H1 (cell line): ENCODE results near the gene STYK1. TPM values are rescaled to one million over a fixed set of nuclear protein-coding genes. Genes with fewer than 3 reads are reported as not detected.

Experiments
- CTCF ChIA-PET: fragments of 300-600 bp; sonication (Branson Sonifier 250); formaldehyde crosslinking; loops from one replicate; lab custom pipeline; 2021; ENCODE audit not compliant: partially characterized antibody; lab: Charles Lee
- POLR2A ChIA-PET: fragments of 300-600 bp; sonication (Branson Sonifier 250); formaldehyde crosslinking; loops from one replicate; lab custom pipeline; 2021; ENCODE audit warnings: inconsistent platforms; ENCODE audit not compliant: partially characterized antibody; lab: Charles Lee
- DNase-seq, 2 experiments: peaks; one replicate each; pipeline versions ENCODE4 v3.0.0 to v3.0.0-alpha.2; 2010 to 2022; ENCODE audit warnings: low spot score in 2 of 2, low read depth in 1 of 2, mixed read lengths in 1 of 2
- FAIRE-seq: peaks from 2 replicates; lab custom pipeline; 2011; peaks lifted over from hg19 to GRCh38; lab: Jason Lieb, UNC
- H2AFZ ChIP-seq: 2 replicates; pipeline ENCODE4 v1.8.1; 2012; ENCODE audit warnings: low read length, inconsistent platforms
- H2AK5ac ChIP-seq: 2 replicates; pipeline ENCODE4 v1.6.1; 2013; ENCODE audit warnings: low read depth, low read length
- H2BK120ac ChIP-seq: replicated peaks from 2 replicates; pipeline ENCODE3; 2013; ENCODE audit warnings: low read depth, low read length, inconsistent platforms
- H2BK12ac ChIP-seq: 2 replicates; pipeline ENCODE4 v1.6.1; 2013; ENCODE audit warnings: low read depth, low read length
- H2BK15ac ChIP-seq: 2 replicates; pipeline ENCODE4 v1.6.1; 2013; ENCODE audit warnings: low read length
- H2BK20ac ChIP-seq: 2 replicates; pipeline ENCODE4 v1.6.1; 2013; ENCODE audit warnings: low read length
- H2BK5ac ChIP-seq: 2 replicates; pipeline ENCODE4 v1.6.1; 2013; ENCODE audit warnings: low read depth, low read length
- H3K14ac ChIP-seq: 2 replicates; pipeline ENCODE4 v1.6.1; 2013; ENCODE audit warnings: inconsistent platforms; ENCODE audit not compliant: insufficient read length
- H3K18ac ChIP-seq: 2 replicates; pipeline ENCODE4 v1.6.1; 2013; ENCODE audit warnings: low read length; ENCODE audit errors: extremely low read depth
- H3K23ac ChIP-seq: 2 replicates; pipeline ENCODE4 v1.6.1; 2013; ENCODE audit warnings: inconsistent platforms; ENCODE audit not compliant: insufficient read length
- H3K23me2 ChIP-seq: 2 replicates; pipeline ENCODE4 v1.6.1; 2013; ENCODE audit warnings: low read depth, low read length
- H3K27ac ChIP-seq: 2 replicates; pipeline ENCODE4 v1.6.1; 2011; ENCODE audit warnings: low read depth, low read length, inconsistent platforms
- H3K27me3 ChIP-seq, 4 experiments: replicated peaks in 1 of 4; 1 replicate in 1 of 4; 2 replicates in 3 of 4; pipeline versions ENCODE4 v1.6.1 to v1.8.1; 2011 to 2013; ENCODE audit warnings: low read length in 3 of 4, mild to moderate bottlenecking in 3 of 4, inconsistent platforms in 2 of 4, mixed read lengths in 2 of 4, moderate library complexity in 1 of 4; ENCODE audit not compliant: control insufficient read depth in 3 of 4, insufficient read depth in 3 of 4; ENCODE audit errors: extremely low read depth in 1 of 4
- H3K36me3 ChIP-seq, 4 experiments: 2 replicates each; pipeline versions ENCODE4 v1.6.1 to v1.8.1; 2011 to 2013; ENCODE audit warnings: mild to moderate bottlenecking in 4 of 4, low read length in 3 of 4, moderate library complexity in 2 of 4, control low read depth in 1 of 4, inconsistent platforms in 1 of 4; ENCODE audit not compliant: insufficient read depth in 4 of 4, control insufficient read depth in 2 of 4
- H3K4ac ChIP-seq: replicated peaks from 2 replicates; pipeline ENCODE3; 2013; ENCODE audit warnings: low read length, low read depth, mixed read lengths, inconsistent platforms; ENCODE audit not compliant: insufficient read length
- H3K4me1 ChIP-seq, 4 experiments: replicated peaks in 1 of 4; 1 replicate in 1 of 4; 2 replicates in 3 of 4; pipeline versions ENCODE4 v1.6.1 to v1.8.1; 2011 to 2013; ENCODE audit warnings: low read length in 3 of 4, inconsistent platforms in 2 of 4, mixed read lengths in 1 of 4; ENCODE audit not compliant: insufficient read depth in 4 of 4, control insufficient read depth in 3 of 4
- H3K4me2 ChIP-seq, 2 experiments: 2 replicates each; pipeline versions ENCODE4 v1.6.1 to v1.8.1; 2011 to 2013; ENCODE audit warnings: low read depth in 2 of 2, low read length in 2 of 2, control low read depth in 1 of 2, inconsistent platforms in 1 of 2, mild to moderate bottlenecking in 1 of 2; ENCODE audit not compliant: insufficient read depth in 1 of 2
- H3K4me3 ChIP-seq, 4 experiments: fragments of 200-600, 300-600 bp in 1 of 4; sonication (generic), shearing (Covaris generic), sonication (Bioruptor Twin) in 1 of 4; 2 replicates each; pipeline versions ENCODE4 v1.5.1 to v1.8.1; 2011 to 2016; ENCODE audit warnings: low read length in 4 of 4, low read depth in 3 of 4, control low read depth in 2 of 4, inconsistent platforms in 2 of 4, mild to moderate bottlenecking in 2 of 4, mixed read lengths in 1 of 4, moderate library complexity in 1 of 4; ENCODE audit not compliant: insufficient read depth in 2 of 4; ENCODE audit errors: extremely low read depth in 1 of 4
- H3K56ac ChIP-seq: replicated peaks from 2 replicates; pipeline ENCODE3; 2013; ENCODE audit warnings: low read depth, mild to moderate bottlenecking, mixed read lengths, low read length, inconsistent platforms; ENCODE audit not compliant: insufficient read length
- H3K79me1 ChIP-seq: 2 replicates; pipeline ENCODE4 v1.6.1; 2013; ENCODE audit warnings: low read depth, low read length, control low read depth
- H3K79me2 ChIP-seq, 2 experiments: 2 replicates each; pipeline versions ENCODE4 v1.6.1 to v1.8.1; 2012 to 2013; ENCODE audit warnings: low read length in 2 of 2, mild to moderate bottlenecking in 2 of 2, inconsistent platforms in 1 of 2; ENCODE audit not compliant: insufficient read depth in 2 of 2, control insufficient read depth in 1 of 2
- H3K9ac ChIP-seq, 4 experiments: replicated peaks in 1 of 4; 1 replicate in 1 of 4; 2 replicates in 3 of 4; pipeline versions ENCODE4 v1.6.1 to v1.8.1; 2011 to 2013; ENCODE audit warnings: low read depth in 3 of 4, low read length in 3 of 4, control low read depth in 2 of 4, mild to moderate bottlenecking in 2 of 4, moderate library complexity in 2 of 4, inconsistent platforms in 1 of 4; ENCODE audit errors: extremely low read depth in 1 of 4
- H3K9me3 ChIP-seq, 2 experiments: 2 replicates each; pipeline versions ENCODE4 v1.6.1 to v1.8.1; 2012 to 2013; ENCODE audit warnings: mild to moderate bottlenecking in 2 of 2, moderate library complexity in 2 of 2, control low read depth in 1 of 2, inconsistent platforms in 1 of 2, low read depth in 1 of 2, low read length in 1 of 2, mixed read lengths in 1 of 2; ENCODE audit not compliant: insufficient read depth in 2 of 2
- H4K20me1 ChIP-seq, 2 experiments: replicated peaks in 1 of 2; 2 replicates each; pipeline versions ENCODE3 to v1.8.1; 2011 to 2013; ENCODE audit warnings: inconsistent platforms in 2 of 2, low read length in 2 of 2, mild to moderate bottlenecking in 1 of 2; ENCODE audit not compliant: insufficient read depth in 2 of 2, control insufficient read depth in 1 of 2
- H4K5ac ChIP-seq: 2 replicates; pipeline ENCODE4 v1.6.1; 2013; ENCODE audit warnings: low read length, low read depth, mixed read lengths, inconsistent platforms; ENCODE audit not compliant: insufficient read length
- H4K8ac ChIP-seq: 2 replicates; pipeline ENCODE4 v1.8.0; 2013; ENCODE audit warnings: mild to moderate bottlenecking, moderate library complexity, low read length, inconsistent platforms; ENCODE audit not compliant: insufficient read depth; ENCODE audit errors: extremely low read depth
- H4K91ac ChIP-seq: replicated peaks from 2 replicates; pipeline ENCODE3; 2013; ENCODE audit warnings: low read length, mixed read lengths, inconsistent platforms; ENCODE audit not compliant: insufficient read length
- BRCA1 ChIP-seq: IDR thresholded peaks from 2 replicates; pipeline ENCODE4 v1.6.1; 2012; ENCODE audit warnings: low read depth, low read length, improper control_type of control experiment
- CBX5 ChIP-seq: fragments of 300-800, 300-1000 bp; sonication (generic); IDR thresholded peaks from 2 replicates; pipeline ENCODE4 v1.7.1; 2016; ENCODE audit warnings: antibody characterized with exemption, low read length, low read depth
- CTCF ChIP-seq, 3 experiments: IDR thresholded peaks; 1 replicate in 2 of 3; 2 replicates in 1 of 3; pipeline versions ENCODE4 v1.5.1 to v1.6.1; 2011; ENCODE audit warnings: low read length in 3 of 3, mild to moderate bottlenecking in 3 of 3, inconsistent platforms in 2 of 3, low read depth in 1 of 3, moderate library complexity in 1 of 3; ENCODE audit not compliant: insufficient read depth in 1 of 3; ENCODE audit errors: control extremely low read depth in 1 of 3
- EGR1 ChIP-seq: IDR thresholded peaks from 2 replicates; pipeline ENCODE4 v1.6.1; 2011; ENCODE audit warnings: low read depth, low read length, borderline replicate concordance
- JUN ChIP-seq: IDR thresholded peaks from 2 replicates; pipeline ENCODE4 v1.6.1; 2011; ENCODE audit warnings: low read depth, mild to moderate bottlenecking, improper control_type of control experiment, low read length
- MAFK ChIP-seq: IDR thresholded peaks from 2 replicates; pipeline ENCODE4 v1.6.1; 2012; ENCODE audit warnings: low read depth, mild to moderate bottlenecking, improper control_type of control experiment, low read length
- RAD21 ChIP-seq, 2 experiments: IDR thresholded peaks in 1 of 2; conservative IDR thresholded peaks in 1 of 2; 2 replicates each; pipeline ENCODE4 v1.6.1; 2011; ENCODE audit warnings: low read depth in 2 of 2, low read length in 2 of 2, improper control_type of control experiment in 1 of 2, inconsistent platforms in 1 of 2, mild to moderate bottlenecking in 1 of 2, moderate library complexity in 1 of 2
- SUZ12 ChIP-seq: fragments of 200-600 bp; sonication (generic); IDR thresholded peaks from 2 replicates; pipeline ENCODE4 v1.6.1; 2012; ENCODE audit warnings: mild to moderate bottlenecking, inconsistent platforms, low read length, moderate library complexity, mixed read lengths
- WGBS, 2 experiments: shearing (Covaris generic) in 1 of 2; methylation state at CpG; one replicate each; pipeline versions ENCODE4 v1.1.6 to v1.1.7; 2013 to 2015; ENCODE audit warnings: low lambda C conversion rate in 2 of 2, mixed read lengths in 2 of 2, inconsistent platforms in 1 of 2, low coverage in 1 of 2, missing lambda C conversion rate in 1 of 2; ENCODE audit not compliant: insufficient replicate concordance in 2 of 2, insufficient coverage in 1 of 2, insufficient read length in 1 of 2; ENCODE audit errors: extremely low coverage in 1 of 2, missing lambda C conversion rate in 1 of 2; 5-methylcytosine and 5-hydroxymethylcytosine counted together
- polyA plus RNA-seq, 7 experiments: library from polyadenylated mRNA; depleted of rRNA in 3 of 7; stranded (reverse) in 5 of 7; unstranded in 2 of 7; fragments of >200 nt in 5 of 7; fragments of 200-250 nt in 2 of 7; gene quantifications; 1 replicate in 5 of 7; 2 replicates in 1 of 7; 4 replicates in 1 of 7; pipeline versions ENCODE4 v1.2.1 to v1.2.3, GENCODE V29; 2011 to 2013; ENCODE audit warnings: missing spikeins in 2 of 7, mixed read lengths in 2 of 7
- total RNA-seq: library from RNA; stranded (reverse); fragmentation: NEBNext Ultra II Directional; extraction: Animal tissue kit (Norgen Biotek cat#: 25700); gene quantifications from 2 replicates; pipeline ENCODE4 v1.2.1, GENCODE V29; 2021

The STYK1 gene
- total and polyA plus RNA-seq, 2 of the 8 experiments (the other 6 are each of a cell fraction or from before 2014, with no cell fraction given), result 0.38 to 1.1 TPM

GRCh38 chr12:10607885-10608458 is 65.9 kb downstream of the STYK1 start:
- Histone ChIP-seq H3K9ac (no peak overlapping the region), H4K20me1 (peaks cover 0 to 2% of the 10 kb centered on the region in 2 experiments), H3K36me3 (peaks cover 0 to 71% (median 21%) of the 10 kb centered on the region in 4 experiments; a peak in 6 of 8 replicates), H3K56ac (no peak overlapping the region), H2BK120ac (no peak overlapping the region), H2BK5ac (no peak overlapping the region), H3K4me3 (no peak overlapping the region), H2BK20ac (no peak overlapping the region), H3K23me2 (peaks cover 3% of the 10 kb centered on the region), H3K18ac (no peak overlapping the region), H3K27ac (no peak overlapping the region), H3K4me2 (no peak overlapping the region), H3K4ac (no peak overlapping the region), H2BK12ac (no peak overlapping the region), H3K14ac (no peak overlapping the region), H4K91ac (no peak overlapping the region), H3K9me3 (no peaks in the 10 kb centered on the region), H4K8ac (no peak overlapping the region), H3K23ac (no peak overlapping the region), H2BK15ac (no peak overlapping the region), H3K79me2 (peaks cover 3 to 23% of the 10 kb centered on the region in 2 experiments; a peak in 3 of 4 replicates), H3K79me1 (no peaks in the 10 kb centered on the region), H4K5ac (no peak overlapping the region), H2AK5ac (no peak overlapping the region), H2AFZ (no peak overlapping the region), H3K27me3 (no peaks in the 10 kb centered on the region), H3K4me1 (no peaks in the 10 kb centered on the region; a peak in 1 of 7 replicates)
- WGBS, 2 experiments, result 92% methylated on average over 3 of the region's 3 CpGs; no CpG with 5 or more reads in 1 of the 2 experiments
- CTCF ChIA-PET, result interaction anchor here (0.8 to 1.8 kb wide), 6 partner anchors 10 to 27 kb away, joined by 3 to 4 read pairs (median 3); no protein-coding TSS in a partner anchor
- DNase-seq (no peak), FAIRE-seq (no peak)
- TF ChIP-seq JUN (no peak), EGR1 (no peak), RAD21 (IDR thresholded peaks at IDR 0.05 in 1 of 2, conservative IDR thresholded peaks at IDR 0.05 in 1 of 2; ENCODE audit: low read depth in 2 of 2, low read length in 2 of 2) (peak; percentile 4 to 41; a peak in 1 of 4 replicates), CTCF (IDR thresholded peaks at IDR 0.05; ENCODE audit: control extremely low read depth in 1 of 3, insufficient read depth in 1 of 3, low read depth in 1 of 3, low read length in 3 of 3) (peak in 1 of 3 experiments; percentile 22; a peak in 1 of 4 replicates), BRCA1 (no peak), CBX5 (no peak), SUZ12 (no peak), MAFK (no peak)
- POLR2A ChIA-PET, result interaction anchor here (0.6 to 0.8 kb wide), 2 partner anchors 28 to 111 kb away, joined by 3 to 7 read pairs; no protein-coding TSS in a partner anchor
